Ascending aorta (tissue), 2 donors: ENCODE measurements around the gene TUT1. TPM values are rescaled to one million over a fixed set of nuclear protein-coding genes. Genes with fewer than 3 reads are reported as not detected.

ENCODE experiments used
- DNase-seq, 2 donors: peaks; one replicate each; pipeline ENCODE4 v3.0.0-alpha.2; 2019; ENCODE audit warnings: low spot score in 2 of 2
- H3K27ac ChIP-seq, 2 donors: fragments of 200-600 bp; sonication (generic); one replicate each; pipeline ENCODE4 v1.5.1; 2016 to 2017; ENCODE audit warnings: mild to moderate bottlenecking in 1 of 2
- H3K27me3 ChIP-seq: fragments of 200-600 bp; sonication (generic); one replicate; pipeline ENCODE4 v1.5.1; 2017
- H3K36me3 ChIP-seq, 2 donors: fragments of 200-600 bp; sonication (generic); one replicate each; pipeline ENCODE4 v1.5.1; 2016
- H3K4me1 ChIP-seq, 2 donors: fragments of 200-600 bp; sonication (generic); one replicate each; pipeline ENCODE4 v1.5.1; 2016 to 2017; ENCODE audit warnings: mild to moderate bottlenecking in 1 of 2
- H3K4me3 ChIP-seq, 2 donors: fragments of 200-600 bp; sonication (generic); one replicate each; pipeline ENCODE4 v1.5.1; 2016 to 2017; ENCODE audit warnings: mild to moderate bottlenecking in 1 of 2
- H3K9me3 ChIP-seq, 2 donors: fragments of 200-600 bp; sonication (generic); one replicate each; pipeline ENCODE4 v1.5.1; 2016
- CTCF ChIP-seq, 3 experiments: fragments of 200-600 bp in 2 of 3; fragments of 450-650 bp in 1 of 3; sonication (generic) in 2 of 3; IDR thresholded peaks; one replicate each; pipeline ENCODE4 v1.5.1; 2016 to 2019; ENCODE audit warnings: antibody characterized with exemption in 3 of 3, mild to moderate bottlenecking in 1 of 3, moderate library complexity in 1 of 3
- intact Hi-C: fragments of 100-400 bp; cut with DNase I; formaldehyde crosslinking; loops from one replicate; pipeline ENCODE4 v1.15.1; 2023
- total RNA-seq: library from RNA; depleted of rRNA; stranded (reverse); fragments of >200 nt; gene quantifications from one replicate; pipeline ENCODE4 v1.1.0, GENCODE V29; 2016

The TUT1 gene
- total RNA-seq, 1 donor from 2014 or later = 18.4 TPM

GRCh38 chr11:62579252-62579651 lies 12.1 kb downstream of the TUT1 start:
- no peak overlapping the region for H3K4me3 ChIP-seq
- DNase-seq = no peak
- H3K9me3 ChIP-seq = no peaks in the 10 kb centered on the region
- H3K27me3 ChIP-seq = no peaks in the 10 kb centered on the region
- peaks cover 8 to 10% of the 10 kb centered on the region in 2 donors for H3K4me1 ChIP-seq
- TF ChIP-seq CTCF (IDR thresholded peaks at IDR 0.05) = no peak
- peaks cover 26 to 51% of the 10 kb centered on the region in 2 donors for H3K36me3 ChIP-seq
- no peak overlapping the region for H3K27ac ChIP-seq
- intact Hi-C loops = no loop called here

- TF ChIP-seq CTCF (IDR thresholded peaks at IDR 0.05) = no peak
Measured at GRCh38 chr11:62578541-62578940, 12.8 kb downstream of the TUT1 start.

GRCh38 chr11:62577046-62577714 lies 14.1 kb downstream of the TUT1 start:
- TF ChIP-seq CTCF (IDR thresholded peaks at IDR 0.05) = no peak
- peak overlapping the region; percentile 89 for H3K27ac ChIP-seq
- no peaks in the 10 kb centered on the region for H3K27me3 ChIP-seq
- no peaks in the 10 kb centered on the region for H3K9me3 ChIP-seq
- no peak for DNase-seq
- H3K4me3 ChIP-seq = no peak overlapping the region
- intact Hi-C loops = no loop called here
- peaks cover 10 to 15% of the 10 kb centered on the region in 2 donors for H3K4me1 ChIP-seq
- peaks cover 23 to 49% of the 10 kb centered on the region in 2 donors for H3K36me3 ChIP-seq

More at GRCh38 chr11:62578541-62578940, 12.8 kb downstream of the TUT1 start:
- H3K36me3 ChIP-seq = peaks cover 26 to 46% of the 10 kb centered on the region in 2 donors
- H3K4me1 ChIP-seq = peaks cover 8 to 10% of the 10 kb centered on the region in 2 donors
- no peak for DNase-seq
- H3K9me3 ChIP-seq = no peaks in the 10 kb centered on the region
- H3K27ac ChIP-seq = no peak overlapping the region
- H3K27me3 ChIP-seq = no peaks in the 10 kb centered on the region
- intact Hi-C loops = no loop called here
- no peak overlapping the region for H3K4me3 ChIP-seq

- peak overlapping the region in 1 of 2 donors; percentile 78 for H3K4me3 ChIP-seq
- intact Hi-C loops = no loop called here
- H3K36me3 ChIP-seq = peaks cover 23 to 52% of the 10 kb centered on the region in 2 donors
- H3K4me1 ChIP-seq = peaks cover 10 to 15% of the 10 kb centered on the region in 2 donors
- TF ChIP-seq CTCF (IDR thresholded peaks at IDR 0.05) = no peak
- peak overlapping the region; percentile 89 for H3K27ac ChIP-seq
- no peaks in the 10 kb centered on the region for H3K9me3 ChIP-seq
- H3K27me3 ChIP-seq = no peaks in the 10 kb centered on the region
- DNase-seq = no peak
Measured at GRCh38 chr11:62575837-62576236, 15.5 kb downstream of the TUT1 start.

GRCh38 chr11:62575156-62575555 lies 16.2 kb downstream of the TUT1 start:
- Histone ChIP-seq H3K4me1 (peaks cover 10 to 15% of the 10 kb centered on the region in 2 donors), H3K4me3 (peak overlapping the region; percentile 66 to 78), H3K27ac (peak overlapping the region; percentile 89), H3K9me3 (no peaks in the 10 kb centered on the region), H3K27me3 (no peaks in the 10 kb centered on the region), H3K36me3 (peaks cover 28 to 56% of the 10 kb centered on the region in 2 donors)
- TF ChIP-seq CTCF (IDR thresholded peaks at IDR 0.05) = no peak
- intact Hi-C loops = no loop called here
- no peak for DNase-seq
